SKM-1 (cell line): Measurements from ENCODE around the gene DDX46.
A peak's percentile ranks its signal among the peaks of the same experiment; 100 is the strongest.
"Not testable (repeated sequence)": the region's sequence is repeated elsewhere in the genome, so short reads cannot be mapped to it uniquely, and the experiment has no call there.

ENCODE experiments used
- DNase-seq: peaks from one replicate; lab custom pipeline; 2025; ENCODE audit not compliant: unreplicated experiment; lab: John Stamatoyannopoulos, UW

DDX46 gene

DNA sequence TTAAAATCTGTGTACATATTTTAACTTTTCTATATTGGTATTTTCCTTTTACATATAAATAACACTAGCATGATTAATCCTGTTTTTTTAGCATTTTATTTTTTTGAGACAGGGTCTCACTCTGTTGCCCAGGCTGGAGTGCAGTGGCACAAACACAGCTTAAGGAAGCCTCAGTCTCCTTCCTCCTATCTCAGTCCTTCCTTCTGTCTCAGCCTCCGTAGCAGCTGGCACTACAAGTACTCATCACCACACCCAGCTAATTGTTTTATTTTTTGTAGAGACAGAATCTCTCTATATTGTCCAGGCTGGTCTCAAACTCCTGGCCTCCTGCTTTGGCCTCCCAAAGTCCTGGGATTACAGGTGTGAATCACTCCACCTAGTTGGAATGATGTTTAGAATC lies 85.7 kb downstream of the DDX46 start:
- no peak for DNase-seq

DNA sequence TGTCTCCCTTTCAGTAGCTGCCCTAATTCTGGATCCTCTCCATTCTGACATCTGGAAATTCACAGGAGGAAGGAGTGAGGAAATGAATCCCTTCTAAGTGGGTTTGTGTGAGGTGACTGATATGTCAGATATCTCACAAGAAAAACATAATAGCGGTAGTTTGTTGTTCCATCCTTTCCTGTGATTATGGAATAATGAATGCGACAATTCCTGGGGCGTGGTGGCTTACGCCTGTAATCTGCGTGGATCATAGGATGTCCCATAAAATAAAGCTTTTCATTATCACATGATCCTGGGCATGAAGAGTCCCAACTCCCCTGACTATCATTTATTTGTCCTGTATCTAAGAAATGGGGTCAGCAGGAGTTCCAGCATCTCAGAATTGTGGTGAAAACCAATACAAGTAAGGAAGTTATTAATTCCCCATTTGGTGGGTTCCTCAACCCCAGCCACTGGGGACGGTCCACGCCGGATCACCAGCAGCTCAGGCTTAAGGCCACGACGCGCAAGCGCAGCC lies 86.8 kb downstream of the DDX46 start:
- DNase-seq: no peak

GRCh38 chr5:134845852-134846640 lies 87.5 kb downstream of the DDX46 start, which contains the start of gene C5orf24:
Gene C5orf24 (plus strand): TSS chr5:134845968. CDS start chr5:134854901, 8,933 bp downstream.
- DNase-seq: peak; percentile 77

DNA sequence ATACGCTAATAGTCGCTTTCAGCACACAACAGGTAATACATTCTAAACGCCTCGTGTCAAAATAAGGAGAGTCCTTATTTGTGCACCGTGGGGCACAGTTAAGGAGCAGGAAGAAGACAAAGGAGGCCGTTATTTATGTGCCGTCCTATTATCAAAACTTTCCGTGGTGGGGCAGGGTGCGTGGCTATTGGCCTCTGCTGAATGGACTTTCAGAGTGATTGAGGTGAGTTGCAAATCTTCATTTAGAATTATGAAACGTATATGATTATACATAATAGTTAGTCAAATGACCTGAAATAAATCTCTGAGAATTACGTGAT lies 88.0 kb downstream of the DDX46 start:
- DNase-seq: no peak

GRCh38 chr5:134849434-134849933 lies 90.9 kb downstream of the DDX46 start:
- DNase-seq: not testable (repeated sequence)

DNA sequence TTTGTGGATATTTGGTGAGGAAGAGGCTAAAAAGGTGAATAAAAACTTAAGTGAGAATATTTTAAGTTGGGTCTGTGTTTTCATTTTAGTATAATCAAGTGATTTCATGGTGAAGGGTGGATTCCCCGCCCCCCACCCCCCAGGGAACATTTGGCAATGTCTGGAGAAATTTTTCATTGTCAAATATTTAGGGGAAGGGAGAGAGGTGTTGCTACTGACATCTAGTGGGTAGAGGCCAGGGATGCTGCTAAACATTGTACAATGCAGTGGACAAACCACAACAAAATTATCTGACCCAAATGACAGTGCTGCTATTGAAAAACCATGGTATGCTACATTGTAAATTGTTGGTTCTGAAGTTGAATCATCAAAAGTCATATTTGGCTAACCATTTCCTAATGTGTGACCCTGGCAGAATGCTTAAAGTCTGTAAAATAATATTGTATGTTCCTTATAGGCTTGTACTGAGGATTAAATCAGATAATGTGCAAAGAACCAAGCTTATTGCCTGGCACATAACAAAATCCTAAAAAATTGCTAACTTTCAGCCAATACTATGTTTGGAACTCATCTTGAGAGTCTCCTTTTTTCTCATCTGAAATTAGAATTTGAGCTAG lies 92.8 kb downstream of the DDX46 start:
- DNase-seq: no peak

GRCh38 chr5:134856465-134856864 lies 97.9 kb downstream of the DDX46 start:
- not testable (repeated sequence) for DNase-seq

DNA sequence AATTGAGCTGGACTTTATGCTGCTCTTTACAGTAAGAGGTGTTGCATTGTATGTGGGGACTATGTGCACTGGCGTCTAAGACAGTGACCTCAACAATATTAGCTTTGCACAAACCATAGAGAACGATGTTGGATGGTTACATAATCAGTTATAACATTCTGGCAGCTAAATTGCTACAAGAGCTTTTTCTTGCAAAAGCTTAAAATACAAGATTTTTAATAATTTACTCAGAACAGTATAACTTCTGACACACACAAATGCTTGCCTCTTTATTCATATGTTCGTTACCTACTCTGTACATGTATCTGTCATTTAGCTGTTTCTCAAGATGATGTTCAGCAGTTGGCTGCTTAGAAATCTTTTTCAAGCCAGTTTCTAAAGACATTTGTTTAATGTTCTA lies 98.8 kb downstream of the DDX46 start:
- no peak for DNase-seq

GRCh38 chr5:134864707-134865106 lies 106.1 kb downstream of the DDX46 start:
- DNase-seq: no peak

GRCh38 chr5:134873494-134873893 lies 114.9 kb downstream of the DDX46 start:
- DNase-seq: no peak

DNA sequence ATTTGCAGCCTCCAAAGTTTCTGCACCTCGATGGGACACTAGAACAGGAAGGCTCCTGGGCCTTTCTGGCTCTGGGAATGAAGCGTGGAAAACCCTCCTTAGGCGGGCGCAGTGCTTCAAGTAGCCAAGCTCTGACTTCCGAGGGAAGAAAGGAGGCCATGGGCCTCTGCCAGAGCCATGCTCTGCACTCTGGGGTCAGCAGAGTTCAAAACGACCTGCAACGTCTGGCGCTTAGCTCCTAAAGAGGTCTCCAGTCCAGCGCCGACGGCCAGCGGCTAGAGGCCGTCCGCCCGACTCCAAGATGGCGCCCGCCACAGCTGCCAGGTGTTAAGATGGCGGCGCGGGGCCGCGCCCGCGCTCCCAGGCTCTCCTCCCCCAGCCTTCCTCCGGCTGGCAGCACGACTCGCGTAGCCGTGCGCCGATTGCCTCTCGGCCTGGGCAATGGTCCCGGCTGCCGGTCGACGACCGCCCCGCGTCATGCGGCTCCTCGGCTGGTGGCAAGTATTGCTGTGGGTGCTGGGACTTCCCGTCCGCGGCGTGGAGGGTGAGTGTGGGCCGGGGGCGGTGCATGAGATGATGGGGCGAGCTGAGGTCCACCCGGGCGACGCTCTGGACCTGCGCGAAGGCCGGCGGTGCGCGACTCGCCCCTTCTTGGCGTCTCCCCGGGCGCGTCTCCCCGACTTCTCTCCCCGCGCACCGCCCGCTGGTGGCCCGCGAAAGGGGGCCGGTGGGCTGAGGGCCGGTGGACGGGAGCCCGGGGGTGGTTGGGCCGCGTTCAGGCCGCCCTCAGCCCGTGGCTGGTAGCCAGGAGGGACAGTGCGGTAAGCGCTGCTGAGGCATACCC lies 115.6 kb downstream of the DDX46 start, which contains the start of gene TXNDC15:
TXNDC15 (plus strand) TSS at position 385 of the 844 bp plus-strand sequence; CDS start at position 442, 57 bp downstream.
- peak; percentile 69 for DNase-seq

DNA sequence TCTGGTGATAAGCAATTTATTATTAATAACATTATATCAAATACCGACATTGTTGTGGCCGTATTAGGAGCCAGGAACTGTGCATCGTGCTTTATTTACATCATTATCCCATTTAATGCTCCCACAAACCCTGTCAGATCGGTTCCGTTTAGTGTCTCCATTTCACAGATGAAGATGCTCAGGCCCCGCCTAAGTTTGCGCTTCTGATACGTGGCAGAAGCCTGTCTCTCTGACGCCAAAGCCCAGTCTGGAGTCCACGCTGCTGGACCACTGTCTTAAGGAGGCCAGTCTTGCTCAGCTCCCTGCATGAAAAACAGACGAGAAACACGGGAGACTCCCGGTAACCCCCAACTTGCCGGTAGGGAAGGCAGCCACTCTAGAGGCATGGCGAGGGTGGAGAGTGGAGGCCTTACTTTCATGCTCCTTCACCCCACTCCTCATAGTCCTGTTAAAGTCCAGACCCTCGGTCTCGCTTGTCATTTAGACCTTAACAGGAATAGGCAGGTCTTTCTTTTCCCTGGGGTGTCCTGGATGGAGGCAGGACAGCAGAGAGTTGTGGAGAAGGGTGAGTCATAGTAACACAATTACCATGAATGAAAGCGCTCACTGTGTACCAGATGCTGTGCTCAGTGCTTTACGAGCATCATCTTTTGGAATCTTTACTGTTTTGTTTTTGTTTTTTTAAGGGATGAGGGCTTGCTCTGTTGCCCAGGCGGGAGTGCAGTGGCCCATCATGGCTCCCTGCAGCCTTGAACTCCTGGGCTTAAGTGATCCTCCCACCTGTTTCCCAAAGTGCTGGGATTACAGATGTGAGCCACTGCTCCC lies 116.5 kb downstream of the DDX46 start:
- no peak for DNase-seq

DNA sequence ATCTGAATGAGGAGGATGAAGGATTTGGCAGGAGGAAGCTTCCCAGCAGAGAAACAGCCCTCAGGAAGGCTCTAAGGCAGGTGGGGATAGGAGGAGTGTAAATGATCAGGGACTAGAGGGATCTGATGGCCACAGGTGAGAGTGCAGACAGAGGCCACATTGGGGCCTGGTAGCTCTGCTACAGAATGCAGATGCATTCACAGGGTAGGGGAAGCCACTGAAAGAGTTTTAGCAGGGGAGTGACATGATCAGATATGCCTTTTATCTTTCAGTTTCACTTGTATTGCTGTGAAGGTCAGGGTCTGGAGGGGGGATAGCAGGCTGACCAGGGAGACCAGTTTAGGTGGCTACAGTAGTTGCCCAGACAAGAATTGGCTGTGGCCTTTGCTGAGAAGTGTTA lies 118.6 kb downstream of the DDX46 start:
- DNase-seq: no peak

DNA sequence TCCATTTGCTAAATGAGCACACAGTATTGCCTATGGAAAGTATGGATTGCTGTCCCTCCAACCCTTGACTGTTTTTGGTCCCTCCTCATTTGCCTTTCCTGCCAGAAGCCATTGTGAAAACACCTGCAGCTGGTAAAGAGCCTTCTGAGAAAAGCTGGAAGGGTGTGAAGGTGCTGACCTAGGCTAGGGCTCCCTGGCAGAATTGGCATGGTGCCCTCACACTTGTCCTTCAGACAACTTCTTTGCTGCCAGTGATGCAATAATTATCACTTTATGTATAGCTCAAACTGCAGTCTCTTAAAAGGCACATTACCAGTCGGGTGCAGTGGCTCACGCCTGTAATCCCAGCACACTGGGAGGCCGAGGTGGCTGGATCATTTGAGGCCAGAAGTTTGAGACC lies 119.8 kb downstream of the DDX46 start:
- DNase-seq: no peak

DNA sequence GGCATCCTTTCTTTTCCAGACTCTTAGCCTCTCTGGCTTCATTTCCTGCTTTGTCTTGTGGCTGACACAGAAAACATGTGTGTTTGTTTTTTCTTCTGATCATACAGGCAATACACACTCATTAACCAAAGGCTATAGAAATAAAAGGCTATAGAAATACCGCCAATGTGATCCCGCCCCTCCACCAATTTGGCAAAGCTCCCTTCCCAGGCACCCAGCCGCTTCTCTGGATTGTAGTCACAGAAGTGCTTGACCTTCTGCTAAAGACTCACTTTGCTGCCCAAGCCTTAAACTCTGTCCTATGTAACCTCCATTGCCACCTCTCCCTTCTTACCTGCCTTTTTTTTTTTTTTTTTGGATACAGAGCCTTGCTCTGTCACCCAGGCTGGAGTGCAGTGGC lies 120.9 kb downstream of the DDX46 start:
- DNase-seq: no peak
